Right cardiac atrium (tissue), 5 donors: ENCODE data around the gene GHDC. TPM values are rescaled to one million over a fixed set of nuclear protein-coding genes. Genes with fewer than 3 reads are reported as not detected.

Source experiments
- ATAC-seq, 2 donors: fragments of 200-7000 bp; cut with Tn5 transposase; one replicate each; pipeline versions ENCODE4 v1.8.0 to v1.9.1; 2020; ENCODE audit warnings: moderate library complexity in 2 of 2, mild to moderate bottlenecking in 1 of 2
- DNase-seq, 3 donors: peaks; one replicate each; pipeline ENCODE4 v3.0.0-alpha.2; 2020
- H3K27ac ChIP-seq: one replicate; pipeline ENCODE4 v1.5.1; 2013; ENCODE audit warnings: mild to moderate bottlenecking, low read length, control low read depth, moderate library complexity
- H3K27me3 ChIP-seq: one replicate; pipeline ENCODE4 v1.6.1; 2013; ENCODE audit not compliant: control insufficient read depth, insufficient read depth
- H3K4me1 ChIP-seq: one replicate; pipeline ENCODE4 v1.6.1; 2013; ENCODE audit warnings: low read length; ENCODE audit not compliant: control insufficient read depth, insufficient read depth
- H3K4me3 ChIP-seq: one replicate; pipeline ENCODE4 v1.5.1; 2013; ENCODE audit warnings: low read length, control low read depth
- H3K9me3 ChIP-seq: one replicate; pipeline ENCODE4 v1.6.1; 2013; ENCODE audit warnings: low read length; ENCODE audit not compliant: control insufficient read depth
- WGBS: extraction: QIAGEN DNeasy Blood & Tissue Kit; methylation state at CpG from one replicate; pipeline ENCODE4 v1.1.7; 2013; 5-methylcytosine and 5-hydroxymethylcytosine counted together
- intact Hi-C, 4 donors: fragments of 100-400 bp; cut with DNase I; formaldehyde crosslinking; loops; one replicate each; pipeline versions ENCODE4 v1.11.0 to v1.14.0; 2022 to 2023
- polyA plus RNA-seq: library from polyadenylated mRNA; stranded (reverse); fragments of 200-250 nt; gene quantifications from one replicate; pipeline ENCODE4 v1.2.3, GENCODE V29; 2013
- total RNA-seq, 4 donors: library from RNA; stranded (reverse); fragmentation: NEBNext Ultra II Directional; extraction: Animal tissue kit (Norgen Biotek cat#: 25700); gene quantifications; one replicate each; pipeline ENCODE4 v1.2.1, GENCODE V29; 2021
- donor health status: healthy with polysubstance abuse.
- donor health status: DM: no; HTN: yes; CAD: no.
- donor health status: DM: no; HTN: no; CAD: no.
- donor health status: DM: no; HTN: yes; CAD: no; lungs with severe emphysema.
- donor health status: DM: yes; HTN: yes; CAD: no.

GHDC gene
- total and polyA plus RNA-seq, 5 donors, result 10.5 to 15.4 (median 12.4) TPM

DNA sequence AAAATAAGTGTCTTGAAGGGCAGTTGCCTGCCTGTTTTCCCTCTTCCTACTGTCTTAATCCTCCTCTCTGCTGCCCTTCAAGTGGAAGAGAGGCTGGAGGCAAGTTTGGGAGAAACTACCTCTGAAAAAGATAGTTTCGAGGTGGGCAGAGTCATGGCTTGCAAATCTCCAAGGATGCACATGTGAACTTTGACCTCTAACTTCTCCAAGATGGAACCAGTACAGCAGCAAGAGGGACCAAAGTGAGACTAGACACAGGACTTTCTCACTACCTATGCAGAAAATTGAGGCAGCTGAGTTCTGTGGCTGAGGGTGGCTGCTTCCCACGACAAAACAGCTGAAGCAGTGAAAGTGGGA, 12.5 kb downstream of the GHDC start:
- 84% methylated on average over 2 of the region's 2 CpGs for WGBS
- no peaks in the 10 kb centered on the region for H3K27me3 ChIP-seq
- H3K4me1 ChIP-seq, result no peaks in the 10 kb centered on the region
- ATAC-seq (no peak), DNase-seq (no peak)
- H3K4me3 ChIP-seq, result no peak overlapping the region
- intact Hi-C loops, result loop anchor here in 1 of 4 donors (5.0 kb wide), 1 partner anchor 65 kb away; no protein-coding TSS in a partner anchor
- H3K9me3 ChIP-seq, result no peaks in the 10 kb centered on the region
- H3K27ac ChIP-seq, result no peak overlapping the region

DNA sequence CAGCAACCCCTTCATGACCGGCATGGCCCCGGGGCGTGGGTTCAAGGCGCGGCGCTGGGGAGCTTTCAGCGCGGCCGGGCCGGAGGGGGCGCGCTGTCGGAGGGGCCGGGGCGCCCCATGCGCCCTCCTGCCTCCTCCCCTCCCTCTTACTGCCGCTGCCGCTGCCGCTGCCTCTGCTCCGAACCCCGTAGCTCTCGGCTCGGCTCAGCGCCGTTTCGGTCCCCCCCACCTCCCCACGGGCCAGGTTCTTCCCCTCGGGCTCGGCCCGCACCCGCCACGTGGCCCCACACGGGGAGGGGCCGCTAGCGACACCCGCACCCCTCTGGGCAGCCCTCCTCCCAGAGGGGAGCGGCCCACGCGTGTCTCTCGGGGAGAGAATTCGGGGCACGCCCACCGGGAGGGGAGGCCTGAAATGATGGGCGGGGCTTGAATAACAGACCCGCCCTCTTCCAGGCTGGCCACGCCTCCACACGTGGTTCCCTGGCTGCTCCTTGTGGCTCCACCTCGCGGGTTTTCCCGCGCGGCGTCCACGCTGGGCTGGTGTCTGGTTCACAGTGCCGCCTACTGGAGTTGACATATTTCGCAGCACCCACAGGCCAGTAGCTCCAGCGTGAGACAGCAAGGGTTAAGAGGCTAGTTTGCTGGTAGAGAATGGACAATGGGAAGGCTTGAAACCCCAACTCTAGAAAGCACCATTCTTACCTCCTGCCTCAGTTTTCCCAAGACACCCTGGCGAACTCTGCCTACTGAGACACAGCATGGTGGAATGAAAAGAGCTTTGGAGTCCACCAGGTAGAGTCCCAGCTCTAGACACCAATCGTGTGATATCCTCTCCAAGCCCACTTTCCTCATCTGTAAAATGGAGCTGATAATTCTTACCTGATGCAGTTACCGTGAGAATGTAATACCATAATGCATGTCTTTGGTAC, 13.1 kb downstream of the GHDC start, which contains the start of gene KCNH4:
Gene KCNH4 (minus strand): TSS at position 221 of the 929 bp plus-strand sequence. CDS start 197 bp downstream, at position 24.
- intact Hi-C loops, result loop anchor here in 1 of 4 donors (5.0 kb wide), 1 partner anchor 64 kb away; no protein-coding TSS in a partner anchor

DNA sequence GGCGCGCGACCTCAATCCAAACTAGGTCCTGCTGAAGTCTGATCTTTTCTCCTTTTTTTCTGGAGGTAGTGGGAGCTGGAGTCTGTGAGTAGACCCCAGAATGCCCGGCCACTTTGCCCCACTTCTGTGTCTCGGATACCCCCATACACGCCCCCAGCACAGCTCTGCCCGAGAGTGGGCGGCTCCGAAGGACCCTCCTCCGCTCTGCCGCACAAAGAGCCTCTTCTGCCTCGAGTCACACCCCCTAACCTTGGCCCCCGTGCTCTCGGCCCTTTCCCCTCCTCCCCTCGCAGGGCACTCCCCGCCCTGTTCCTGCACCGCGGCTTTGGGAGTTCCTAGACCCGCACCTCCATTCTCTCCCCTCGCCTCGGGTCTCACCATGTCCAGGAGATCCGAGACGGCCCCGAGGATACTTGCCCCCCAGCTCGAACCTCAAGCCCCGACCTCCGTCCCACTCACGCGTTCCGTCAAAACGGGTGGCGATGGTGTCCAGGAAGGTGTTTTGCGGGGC, 13.8 kb downstream of the GHDC start:
- H3K4me1 ChIP-seq, result no peaks in the 10 kb centered on the region
- H3K4me3 ChIP-seq, result peak overlapping the region; percentile 14
- H3K27ac ChIP-seq, result no peak overlapping the region
- ATAC-seq (peak in 1 of 2 donors; percentile 1), DNase-seq (peak in 1 of 3 donors; percentile 42)
- 2% methylated on average over 33 of the region's 33 CpGs for WGBS
- intact Hi-C loops, result loop anchor here in 1 of 4 donors (5.0 kb wide), 1 partner anchor 63 kb away; no protein-coding TSS in a partner anchor
- no peaks in the 10 kb centered on the region for H3K9me3 ChIP-seq
- no peaks in the 10 kb centered on the region for H3K27me3 ChIP-seq

More for the DNA sequence above, 13.1 kb downstream of the GHDC start, which contains the start of gene KCNH4:
- Histone ChIP-seq H3K27me3 (no peaks in the 10 kb centered on the region), H3K27ac (no peak within 1 kb of the TSS), H3K9me3 (no peaks in the 10 kb centered on the region), H3K4me1 (no peaks in the 10 kb centered on the region), H3K4me3 (peak within 1 kb of the TSS; percentile 14)
- DNase-seq (peak; percentile 86 to 93 (median 92)), ATAC-seq (peak; percentile 40 to 76)
- WGBS, result 4% methylated on average over 60 of the region's 60 CpGs

DNA sequence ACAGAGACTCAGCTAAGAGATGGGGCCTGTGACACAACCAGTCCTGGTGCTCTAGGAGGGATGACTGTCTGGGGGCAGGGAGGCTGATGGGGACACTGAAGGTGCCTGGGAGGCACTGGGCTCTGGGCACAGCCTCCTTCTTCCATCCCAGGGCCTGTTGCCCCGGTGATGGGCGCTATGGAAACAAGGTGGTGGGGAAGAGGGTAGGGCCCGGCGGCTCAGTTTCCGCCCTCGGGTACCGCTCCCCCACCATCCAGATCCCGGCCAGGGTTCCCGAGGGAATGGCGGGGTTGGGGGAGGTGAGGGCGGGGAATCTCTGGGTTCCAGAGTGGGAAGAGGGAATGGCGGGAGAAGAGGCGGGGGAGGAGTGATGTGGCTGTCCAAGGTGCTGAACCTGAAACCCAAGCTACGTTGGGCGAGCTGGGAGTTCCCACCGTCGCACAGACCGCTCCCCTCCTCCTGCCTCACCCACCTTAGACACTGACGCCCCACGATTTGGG, 14.3 kb downstream of the GHDC start:
- H3K9me3 ChIP-seq, result no peaks in the 10 kb centered on the region
- intact Hi-C loops, result loop anchor here in 1 of 4 donors (5.0 kb wide), 1 partner anchor 63 kb away; no protein-coding TSS in a partner anchor
- no peaks in the 10 kb centered on the region for H3K4me1 ChIP-seq
- no peak overlapping the region for H3K4me3 ChIP-seq
- DNase-seq (peak in 2 of 3 donors; percentile 50 to 70), ATAC-seq (peak in 1 of 2 donors; percentile 9)
- H3K27ac ChIP-seq, result no peak overlapping the region
- no peaks in the 10 kb centered on the region for H3K27me3 ChIP-seq
- whole genome bisulfite sequencing, result 10% methylated on average over 20 of the region's 20 CpGs

DNA sequence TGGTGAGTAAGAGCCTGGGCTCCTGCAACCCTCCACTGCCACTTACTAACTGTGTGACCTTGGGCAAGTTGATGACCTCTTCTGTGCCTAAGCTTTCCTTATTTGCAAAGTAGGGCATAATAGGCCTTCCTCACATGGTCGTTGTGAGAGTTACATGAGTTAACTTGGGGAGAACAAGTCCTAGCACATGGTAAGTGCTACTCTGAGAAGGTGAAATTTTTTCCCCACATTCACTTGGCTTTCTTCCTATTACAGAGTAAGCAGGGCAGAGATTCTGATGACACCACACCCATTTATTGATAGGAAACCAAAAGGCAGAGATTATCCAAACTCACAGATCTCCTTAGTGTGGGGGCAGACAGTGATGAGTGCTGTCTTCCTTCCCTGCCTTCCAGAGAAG, 15.0 kb downstream of the GHDC start:
- DNase-seq (no peak), ATAC-seq (no peak)
- Histone ChIP-seq H3K4me1 (no peaks in the 10 kb centered on the region), H3K27me3 (no peaks in the 10 kb centered on the region), H3K4me3 (no peak overlapping the region), H3K9me3 (no peaks in the 10 kb centered on the region), H3K27ac (no peak overlapping the region)
- intact Hi-C loops, result no loop called here
- WGBS, result 31% methylated on average over 1 of the region's 1 CpG

DNA sequence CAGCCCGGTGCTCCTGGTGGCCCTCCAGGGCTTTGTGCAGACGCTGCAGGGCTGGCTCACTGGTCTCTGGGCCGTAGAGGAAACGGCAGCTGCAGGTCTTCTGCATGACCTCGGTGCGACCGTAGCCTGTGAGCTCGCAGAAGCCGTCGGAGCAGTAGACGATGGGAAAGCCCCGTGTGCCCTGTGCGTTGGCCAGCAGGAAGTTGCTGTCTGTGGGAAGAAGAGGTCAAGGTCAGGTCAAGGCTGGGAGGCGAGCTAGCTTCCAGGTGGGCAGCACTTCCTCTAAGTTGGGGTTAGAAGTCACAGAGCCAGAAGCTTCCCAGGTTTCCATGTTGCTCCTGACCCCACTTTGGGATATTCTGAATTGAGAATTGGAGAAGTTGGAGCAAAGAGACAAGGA, 15.5 kb downstream of the GHDC start:
- intact Hi-C loops, result no loop called here
- ATAC-seq, result no peak
- DNase-seq, result peak in 1 of 3 donors; percentile 49
- Histone ChIP-seq H3K4me1 (no peaks in the 10 kb centered on the region), H3K9me3 (no peaks in the 10 kb centered on the region), H3K4me3 (no peak overlapping the region), H3K27me3 (no peaks in the 10 kb centered on the region), H3K27ac (no peak overlapping the region)
- WGBS, result 40% methylated on average over 14 of the region's 14 CpGs

DNA sequence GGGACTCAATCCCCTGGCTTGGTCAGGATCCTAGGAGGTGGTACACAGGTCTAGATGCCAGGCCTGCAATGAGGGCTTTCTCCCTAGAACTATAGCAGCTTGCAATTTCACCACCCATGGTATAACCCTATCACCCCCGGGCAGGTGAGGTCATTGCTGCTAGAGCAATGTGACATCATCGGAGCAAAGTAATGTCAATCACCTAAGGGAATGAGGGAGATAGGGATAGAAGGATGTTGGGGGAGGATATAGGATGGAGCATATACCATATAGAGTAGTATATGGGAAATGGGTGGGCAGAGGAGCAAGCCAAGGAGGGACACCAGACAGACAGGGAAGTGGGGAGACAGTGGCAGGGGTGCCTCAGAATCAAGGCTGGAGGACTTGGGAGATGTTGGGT, 16.6 kb downstream of the GHDC start:
- intact Hi-C loops, result no loop called here
- no peaks in the 10 kb centered on the region for H3K27me3 ChIP-seq
- no peak overlapping the region for H3K4me3 ChIP-seq
- ATAC-seq, result no peak
- DNase-seq, result no peak
- H3K4me1 ChIP-seq, result no peaks in the 10 kb centered on the region
- no peak overlapping the region for H3K27ac ChIP-seq
- no peaks in the 10 kb centered on the region for H3K9me3 ChIP-seq
- WGBS, result 85% methylated on average over 2 of the region's 2 CpGs

DNA sequence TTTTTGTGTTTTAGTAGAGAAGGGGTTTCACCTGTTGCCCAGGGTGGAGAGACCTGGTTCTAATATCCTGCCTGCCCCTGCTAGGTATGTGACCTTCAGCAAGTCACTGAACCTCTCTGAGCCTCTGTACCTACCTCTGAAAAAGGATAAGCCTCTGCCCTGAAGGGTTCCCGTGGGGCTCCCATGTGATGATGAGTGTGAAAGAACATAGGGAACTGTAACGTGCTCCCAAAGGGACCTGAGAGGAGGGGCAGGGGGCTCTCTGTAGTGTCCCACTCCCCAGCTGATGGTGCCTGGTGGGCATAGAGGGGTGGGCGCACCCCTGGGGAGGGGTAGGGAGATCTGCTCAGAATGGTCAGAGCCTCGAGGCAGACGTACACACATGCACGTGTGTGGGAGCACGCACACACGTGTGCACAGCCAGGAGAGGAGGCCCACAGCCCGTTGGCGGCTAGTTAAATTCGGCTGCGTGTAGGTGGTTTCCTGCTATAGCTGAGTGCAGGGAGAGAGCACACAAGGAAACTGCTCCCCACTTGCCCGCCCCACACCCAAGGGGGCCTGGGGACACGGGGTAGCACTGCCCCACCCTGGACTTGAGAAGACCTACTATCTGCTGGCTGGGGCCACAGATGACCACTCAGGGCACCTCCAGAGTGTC, 20.0 kb downstream of the GHDC start:
- H3K27me3 ChIP-seq, result no peaks in the 10 kb centered on the region
- no peaks in the 10 kb centered on the region for H3K9me3 ChIP-seq
- peak in 1 of 3 donors; percentile 11 for DNase-seq
- no peak for ATAC-seq
- WGBS, result 77% methylated on average over 14 of the region's 14 CpGs
- intact Hi-C loops, result no loop called here
- no peak overlapping the region for H3K4me3 ChIP-seq
- no peak overlapping the region for H3K27ac ChIP-seq
- H3K4me1 ChIP-seq, result no peaks in the 10 kb centered on the region

DNA sequence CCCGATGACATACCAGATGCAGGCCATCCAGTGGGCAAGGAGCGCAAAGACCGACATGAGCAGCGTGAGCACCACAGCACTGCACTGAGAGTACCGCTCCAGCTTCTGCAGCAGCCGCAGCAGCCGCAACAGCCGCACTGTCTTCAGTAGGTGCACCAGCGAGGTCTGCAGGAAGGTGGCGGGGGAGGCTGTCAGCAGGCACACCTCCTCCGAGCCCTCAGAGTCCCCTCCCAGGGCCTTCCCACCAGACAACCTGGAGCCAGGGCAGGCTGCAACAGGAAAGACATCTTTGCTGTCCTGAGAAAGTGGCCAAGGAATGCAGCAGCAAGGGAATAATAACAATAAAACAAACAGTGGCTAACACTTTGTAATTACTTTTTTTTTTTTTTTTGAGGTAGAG, 22.5 kb downstream of the GHDC start:
- Histone ChIP-seq H3K9me3 (no peaks in the 10 kb centered on the region), H3K4me3 (no peak overlapping the region), H3K27ac (no peak overlapping the region), H3K27me3 (no peaks in the 10 kb centered on the region), H3K4me1 (no peaks in the 10 kb centered on the region)
- 45% methylated on average over 11 of the region's 11 CpGs for WGBS
- no peak for ATAC-seq
- intact Hi-C loops, result no loop called here
- peak in 1 of 3 donors; percentile 8 for DNase-seq

DNA sequence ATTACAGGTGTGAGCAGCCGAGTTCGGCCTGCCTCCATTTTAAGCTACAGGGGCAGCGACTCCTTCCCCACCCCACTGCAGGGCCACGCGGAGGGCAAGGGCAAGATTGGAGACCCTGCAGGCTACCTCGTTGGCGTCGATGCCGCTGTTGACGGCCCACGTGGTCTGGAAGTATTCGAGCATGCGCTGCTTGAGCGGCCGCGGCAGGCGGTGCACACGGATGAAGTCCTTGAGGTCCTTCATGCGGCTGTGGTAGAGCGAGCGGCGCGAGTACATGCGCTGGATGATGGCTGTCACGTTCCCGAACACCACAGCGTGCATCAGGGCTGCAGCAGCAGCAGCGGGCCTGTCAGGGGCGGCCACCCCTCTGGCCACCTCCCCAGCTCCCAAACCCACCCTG, 24.9 kb downstream of the GHDC start:
- Histone ChIP-seq H3K27ac (no peak overlapping the region), H3K4me3 (no peak overlapping the region), H3K9me3 (no peaks in the 10 kb centered on the region), H3K27me3 (no peaks in the 10 kb centered on the region), H3K4me1 (no peaks in the 10 kb centered on the region)
- WGBS, result 92% methylated on average over 29 of the region's 29 CpGs
- no peak for ATAC-seq
- peak in 1 of 3 donors; percentile 35 for DNase-seq
- intact Hi-C loops, result no loop called here
